Body of pancreas (tissue), 4 donors: ENCODE data around the gene USP6NL.

Source experiments
- CTCF ChIP-seq, 7 experiments: fragments of 450-650 bp in 4 of 7; fragments of 200-600 bp in 3 of 7; sonication (generic) in 3 of 7; IDR thresholded peaks; one replicate each; pipeline ENCODE4 v1.5.1; 2016 to 2019; ENCODE audit warnings: antibody characterized with exemption in 7 of 7
- POLR2A ChIP-seq, 3 donors: fragments of 450-650 bp; IDR thresholded peaks; one replicate each; pipeline ENCODE4 v1.6.1; 2016; ENCODE audit warnings: antibody characterized with exemption in 3 of 3, mild to moderate bottlenecking in 2 of 3

DNA sequence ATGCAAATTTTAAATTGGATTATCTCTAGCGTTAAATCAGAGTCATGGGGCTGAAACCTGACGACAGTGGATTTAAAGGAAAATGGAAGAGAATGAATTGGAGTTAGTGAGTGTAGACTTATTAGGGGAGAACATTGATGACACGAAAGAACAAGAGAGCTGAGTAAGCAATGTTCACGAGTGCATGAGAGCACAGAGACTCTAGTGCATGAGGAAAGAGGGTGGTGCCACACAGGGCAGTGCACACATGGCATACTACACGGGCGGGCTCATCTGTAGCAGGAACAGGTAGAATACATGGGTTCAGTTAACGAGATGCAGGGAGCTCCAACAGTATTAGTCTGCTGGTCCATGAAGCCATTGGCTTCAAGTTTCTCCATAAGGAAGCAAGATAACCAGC lies 53.9 kb downstream of the USP6NL start:
- TF ChIP-seq CTCF (IDR thresholded peaks at IDR 0.05): no peak
- no peak for TF ChIP-seq POLR2A (IDR thresholded peaks at IDR 0.05)
